Loucy (cell line): ENCODE data around the gene AP1B1.

ENCODE experiments used
- H2AFZ ChIP-seq: fragments of 200-600 bp; sonication (generic); 2 replicates; pipeline ENCODE4 v1.6.0; 2016; ENCODE audit warnings: antibody characterized with exemption, mild to moderate bottlenecking, low read length, moderate library complexity
- H3F3A ChIP-seq: fragments of 200-600 bp; 2 replicates; pipeline ENCODE4 v1.6.0; 2016; ENCODE audit warnings: antibody characterized with exemption, low read depth, mild to moderate bottlenecking
- H3K27me3 ChIP-seq: fragments of 200-600 bp; sonication (generic); 2 replicates; pipeline ENCODE4 v1.6.1; 2014; ENCODE audit warnings: low read length, mild to moderate bottlenecking; ENCODE audit not compliant: insufficient read depth, poor library complexity, severe bottlenecking
- H3K36me3 ChIP-seq: fragments of 200-600 bp; sonication (generic); 2 replicates; pipeline ENCODE4 v1.6.1; 2016; ENCODE audit warnings: low read length; ENCODE audit not compliant: insufficient read depth
- H3K4me1 ChIP-seq: fragments of 200-600 bp; sonication (generic); 2 replicates; pipeline ENCODE4 v1.5.1; 2014; ENCODE audit warnings: low read length, mild to moderate bottlenecking; ENCODE audit not compliant: insufficient read depth, poor library complexity, severe bottlenecking
- H3K4me2 ChIP-seq: fragments of 200-600 bp; sonication (generic); 2 replicates; pipeline ENCODE4 v1.6.0; 2014; ENCODE audit warnings: antibody characterized with exemption, low read length, low read depth, mild to moderate bottlenecking; ENCODE audit not compliant: poor library complexity, severe bottlenecking
- H3K4me3 ChIP-seq: fragments of 200-600 bp; sonication (generic); 2 replicates; pipeline ENCODE4 v1.5.1; 2014; ENCODE audit warnings: low read length, mild to moderate bottlenecking, mixed read lengths; ENCODE audit not compliant: poor library complexity, severe bottlenecking
- H3K79me2 ChIP-seq: fragments of 200-600 bp; sonication (generic); 2 replicates; pipeline ENCODE4 v1.6.1; 2014; ENCODE audit warnings: low read length; ENCODE audit not compliant: insufficient read depth
- H3K9ac ChIP-seq: fragments of 200-600 bp; sonication (generic); 2 replicates; pipeline ENCODE4 v1.6.0; 2014; ENCODE audit warnings: mild to moderate bottlenecking, low read depth, low read length, moderate library complexity; ENCODE audit not compliant: poor library complexity, severe bottlenecking
- H3K9me2 ChIP-seq: fragments of 200-600 bp; sonication (generic); replicated peaks from 2 replicates; pipeline ENCODE4 v1.6.1; 2016; ENCODE audit warnings: low read depth, low read length, mixed read lengths
- H3K9me3 ChIP-seq: fragments of 200-600 bp; sonication (generic); 2 replicates; pipeline ENCODE4 v1.6.1; 2014; ENCODE audit warnings: mild to moderate bottlenecking, antibody characterized with exemption, low read length, low read depth; ENCODE audit not compliant: insufficient read depth
- H4K20me1 ChIP-seq: fragments of 200-600 bp; sonication (generic); 2 replicates; pipeline ENCODE4 v1.6.0; 2014; ENCODE audit warnings: antibody characterized with exemption, low read length, mild to moderate bottlenecking; ENCODE audit not compliant: insufficient read depth, poor library complexity, severe bottlenecking
- EZH2phosphoT487 ChIP-seq: fragments of 200-600 bp; IDR thresholded peaks from 2 replicates; pipeline ENCODE4 v1.6.1; 2018; ENCODE audit warnings: antibody characterized with exemption, mild to moderate bottlenecking, moderate library complexity, borderline replicate concordance
- TF ChIP-seq, protein P1 (sequence below): fragments of 200-600 bp; sonication (generic); conservative IDR thresholded peaks from 2 replicates; pipeline ENCODE4 v1.5.1; 2014; ENCODE audit warnings: mild to moderate bottlenecking, antibody characterized with exemption, low read length

Gene AP1B1

DNA sequence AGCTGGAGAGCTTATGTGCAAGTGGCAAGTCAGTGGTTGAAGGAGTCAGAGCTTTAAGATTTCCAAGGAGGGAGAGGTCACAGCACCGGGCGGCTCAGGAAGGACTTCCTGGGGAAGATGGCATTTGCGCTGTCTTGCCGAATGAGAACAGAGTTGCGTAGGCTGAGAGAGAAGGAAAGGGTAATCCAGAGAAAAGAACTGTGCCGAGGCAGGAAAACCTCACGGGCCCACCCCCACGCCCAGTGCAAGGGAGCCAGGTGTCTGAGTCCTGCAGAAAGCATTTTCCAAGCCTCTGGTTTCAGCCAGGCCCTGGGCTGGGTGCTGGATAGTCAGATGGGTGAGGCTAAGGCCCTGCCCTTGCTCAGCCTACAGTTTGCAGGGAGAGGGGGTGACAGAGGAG lies 3.2 kb upstream of the AP1B1 start:
- TF ChIP-seq EZH2phosphoT487: no peak
- TF ChIP-seq, protein P1, sequence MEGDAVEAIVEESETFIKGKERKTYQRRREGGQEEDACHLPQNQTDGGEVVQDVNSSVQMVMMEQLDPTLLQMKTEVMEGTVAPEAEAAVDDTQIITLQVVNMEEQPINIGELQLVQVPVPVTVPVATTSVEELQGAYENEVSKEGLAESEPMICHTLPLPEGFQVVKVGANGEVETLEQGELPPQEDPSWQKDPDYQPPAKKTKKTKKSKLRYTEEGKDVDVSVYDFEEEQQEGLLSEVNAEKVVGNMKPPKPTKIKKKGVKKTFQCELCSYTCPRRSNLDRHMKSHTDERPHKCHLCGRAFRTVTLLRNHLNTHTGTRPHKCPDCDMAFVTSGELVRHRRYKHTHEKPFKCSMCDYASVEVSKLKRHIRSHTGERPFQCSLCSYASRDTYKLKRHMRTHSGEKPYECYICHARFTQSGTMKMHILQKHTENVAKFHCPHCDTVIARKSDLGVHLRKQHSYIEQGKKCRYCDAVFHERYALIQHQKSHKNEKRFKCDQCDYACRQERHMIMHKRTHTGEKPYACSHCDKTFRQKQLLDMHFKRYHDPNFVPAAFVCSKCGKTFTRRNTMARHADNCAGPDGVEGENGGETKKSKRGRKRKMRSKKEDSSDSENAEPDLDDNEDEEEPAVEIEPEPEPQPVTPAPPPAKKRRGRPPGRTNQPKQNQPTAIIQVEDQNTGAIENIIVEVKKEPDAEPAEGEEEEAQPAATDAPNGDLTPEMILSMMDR: no peak
- peaks cover 22% of the 10 kb centered on the region for H3K4me1 ChIP-seq
- no peak overlapping the region for H3K4me3 ChIP-seq
- H3K4me2 ChIP-seq: no peak overlapping the region
- no peaks in the 10 kb centered on the region for H3K9me2 ChIP-seq
- H3K27me3 ChIP-seq: no peaks in the 10 kb centered on the region
- H3F3A ChIP-seq: no peaks in the 10 kb centered on the region
- H3K9me3 ChIP-seq: no peaks in the 10 kb centered on the region
- H3K79me2 ChIP-seq: peaks cover 18% of the 10 kb centered on the region
- H3K9ac ChIP-seq: no peak overlapping the region
- H2AFZ ChIP-seq: no peak overlapping the region
- H3K36me3 ChIP-seq: no peaks in the 10 kb centered on the region
- H4K20me1 ChIP-seq: peaks cover 9% of the 10 kb centered on the region

DNA sequence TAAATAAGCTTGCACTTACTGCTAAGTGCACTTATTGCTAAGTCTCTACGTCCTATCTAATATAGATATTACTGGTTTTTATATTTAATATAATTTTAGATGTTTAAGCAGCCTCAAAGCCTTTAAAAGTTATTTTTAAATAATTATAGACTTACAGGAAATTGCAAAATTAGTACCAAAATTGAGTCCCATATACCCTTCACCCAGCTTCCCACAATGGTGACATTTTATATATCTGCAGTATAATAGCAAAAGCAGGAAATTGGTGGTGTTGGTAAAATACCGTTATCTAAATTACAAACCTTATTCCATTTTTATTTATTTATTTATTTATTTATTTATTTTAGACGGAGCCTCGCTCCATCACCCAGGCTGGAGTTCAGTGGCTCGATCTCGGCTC lies 1.9 kb upstream of the AP1B1 start:
- Histone ChIP-seq H3K9me3 (no peaks in the 10 kb centered on the region), H3K9ac (no peak overlapping the region), H3K4me2 (no peak overlapping the region), H4K20me1 (peaks cover 9% of the 10 kb centered on the region), H3K4me3 (no peak overlapping the region), H3K9me2 (no peaks in the 10 kb centered on the region), H3K27me3 (no peaks in the 10 kb centered on the region), H3K36me3 (no peaks in the 10 kb centered on the region), H3K79me2 (peaks cover 31% of the 10 kb centered on the region), H3F3A (no peaks in the 10 kb centered on the region), H2AFZ (no peak overlapping the region), H3K4me1 (peaks cover 33% of the 10 kb centered on the region)
- TF ChIP-seq, protein P1: no peak
- TF ChIP-seq EZH2phosphoT487: no peak

DNA sequence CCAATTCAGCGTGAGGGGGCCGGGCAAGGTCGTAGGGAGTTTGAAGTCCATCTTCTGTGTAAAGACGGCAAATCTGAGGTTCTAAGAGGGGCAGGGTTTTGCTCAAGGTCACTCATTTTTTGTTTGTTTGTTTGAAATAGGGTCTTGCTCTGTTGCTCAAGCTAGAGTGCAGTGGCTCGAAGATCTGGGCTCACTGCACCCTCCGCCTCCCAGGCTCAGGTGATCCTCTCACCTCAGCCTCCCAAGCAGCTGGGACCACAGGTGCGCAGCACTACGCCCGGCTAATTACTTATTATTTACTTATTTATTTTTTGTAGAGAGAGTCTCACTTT lies 355 bp upstream of the AP1B1 start:
- H4K20me1 ChIP-seq: peaks cover 9% of the 10 kb centered on the region
- TF ChIP-seq, protein P1: no peak
- no peak for TF ChIP-seq EZH2phosphoT487
- peaks cover 44% of the 10 kb centered on the region for H3K79me2 ChIP-seq
- H3K27me3 ChIP-seq: no peaks in the 10 kb centered on the region
- H3K4me2 ChIP-seq: peak overlapping the region; percentile 88
- H3K9me2 ChIP-seq: no peaks in the 10 kb centered on the region
- H3K4me1 ChIP-seq: peaks cover 43% of the 10 kb centered on the region
- peak overlapping the region; percentile 86 for H3K9ac ChIP-seq
- no peaks in the 10 kb centered on the region for H3K9me3 ChIP-seq
- no peaks in the 10 kb centered on the region for H3K36me3 ChIP-seq
- H3K4me3 ChIP-seq: peak overlapping the region; percentile 93
- peak overlapping the region; percentile 72 for H2AFZ ChIP-seq
- no peaks in the 10 kb centered on the region for H3F3A ChIP-seq
